HEK293 (cell line): Measurements from ENCODE around the gene EFEMP2.

Experiments used
- BCL11A ChIP-seq: fragments of 450-650 bp; formaldehyde crosslinking; IDR thresholded peaks from 2 replicates; pipeline ENCODE4 v1.5.1; 2016; ENCODE audit warnings: low read depth, missing biosample characterization, missing genetic modification characterization
- PATZ1 ChIP-seq: fragments of 450-650 bp; formaldehyde crosslinking; IDR thresholded peaks from 2 replicates; pipeline ENCODE4 v1.5.1; 2016; ENCODE audit warnings: missing biosample characterization, missing genetic modification characterization
- PRDM10 ChIP-seq: fragments of 450-650 bp; formaldehyde crosslinking; IDR thresholded peaks from 2 replicates; pipeline ENCODE4 v1.5.1; 2016; ENCODE audit warnings: missing biosample characterization, missing genetic modification characterization
- ZXDB ChIP-seq: fragments of 450-650 bp; formaldehyde crosslinking; IDR thresholded peaks from 2 replicates; pipeline ENCODE4 v1.5.1; 2016; ENCODE audit warnings: missing biosample characterization, missing genetic modification characterization
- TF ChIP-seq, protein P1 (sequence below): fragments of 450-650 bp; formaldehyde crosslinking; IDR thresholded peaks from 2 replicates; pipeline ENCODE4 v1.5.1; 2016; ENCODE audit warnings: missing biosample characterization, missing genetic modification characterization

GRCh38 chr11:65915101-65915820 lies 42.7 kb upstream of the EFEMP2 start:
- TF ChIP-seq, protein P1, sequence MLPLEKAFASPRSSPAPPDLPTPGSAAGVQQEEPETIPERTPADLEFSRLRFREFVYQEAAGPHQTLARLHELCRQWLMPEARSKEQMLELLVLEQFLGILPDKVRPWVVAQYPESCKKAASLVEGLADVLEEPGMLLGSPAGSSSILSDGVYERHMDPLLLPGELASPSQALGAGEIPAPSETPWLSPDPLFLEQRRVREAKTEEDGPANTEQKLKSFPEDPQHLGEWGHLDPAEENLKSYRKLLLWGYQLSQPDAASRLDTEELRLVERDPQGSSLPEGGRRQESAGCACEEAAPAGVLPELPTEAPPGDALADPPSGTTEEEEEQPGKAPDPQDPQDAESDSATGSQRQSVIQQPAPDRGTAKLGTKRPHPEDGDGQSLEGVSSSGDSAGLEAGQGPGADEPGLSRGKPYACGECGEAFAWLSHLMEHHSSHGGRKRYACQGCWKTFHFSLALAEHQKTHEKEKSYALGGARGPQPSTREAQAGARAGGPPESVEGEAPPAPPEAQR = no peak
- no peak for TF ChIP-seq PATZ1 (tag by site-specific recombination)
- TF ChIP-seq BCL11A (tag by site-specific recombination) = no peak
- TF ChIP-seq ZXDB = no peak
- TF ChIP-seq PRDM10 = no peak; the same call in 1 of the 2 replicates
